Osteoblast (primary cell): ENCODE measurements around the gene TNIK. TPM values are rescaled to one million over a fixed set of nuclear protein-coding genes. Genes with fewer than 3 reads are reported as not detected.

ENCODE experiments used
- DNase-seq: peaks from one replicate; pipeline ENCODE4 v3.0.0; 2011; ENCODE audit warnings: low spot score, mixed read lengths; ENCODE audit not compliant: insufficient read length; ENCODE audit errors: missing footprints
- H2AFZ ChIP-seq: 2 replicates; pipeline ENCODE4 v1.6.0; 2011; ENCODE audit warnings: mild to moderate bottlenecking, low read length
- H3K27ac ChIP-seq: 2 replicates; pipeline ENCODE4 v1.5.1; 2011; ENCODE audit warnings: mild to moderate bottlenecking, low read depth, low read length, moderate library complexity
- H3K27me3 ChIP-seq: 2 replicates; pipeline ENCODE4 v1.6.0; 2012; ENCODE audit warnings: mild to moderate bottlenecking, control low read depth, inconsistent platforms, low read length, moderate library complexity; ENCODE audit not compliant: insufficient read depth
- H3K36me3 ChIP-seq: 2 replicates; pipeline ENCODE4 v1.5.1; 2011; ENCODE audit warnings: mild to moderate bottlenecking, low read length, control low read depth, moderate library complexity; ENCODE audit not compliant: insufficient read depth
- H3K4me1 ChIP-seq: 2 replicates; pipeline ENCODE4 v1.5.1; 2011; ENCODE audit warnings: mild to moderate bottlenecking, low read length, control low read depth, moderate library complexity; ENCODE audit not compliant: insufficient read depth
- H3K4me2 ChIP-seq: 2 replicates; pipeline ENCODE4 v1.6.0; 2011; ENCODE audit warnings: mild to moderate bottlenecking, low read length; ENCODE audit not compliant: insufficient read depth
- H3K4me3 ChIP-seq: fragments of 200-600 bp; sonication (generic); 3 replicates; pipeline ENCODE4 v1.5.1; 2012; ENCODE audit warnings: mild to moderate bottlenecking, low read length, inconsistent platforms; ENCODE audit not compliant: insufficient read depth
- H3K79me2 ChIP-seq: 2 replicates; pipeline ENCODE4 v1.6.0; 2012; ENCODE audit warnings: mild to moderate bottlenecking, low read length, control low read depth, inconsistent platforms; ENCODE audit not compliant: insufficient read depth
- H3K9me3 ChIP-seq: 2 replicates; pipeline ENCODE4 v1.5.1; 2011; ENCODE audit warnings: low read depth, low read length, control low read depth
- H4K20me1 ChIP-seq: 2 replicates; pipeline ENCODE4 v1.6.0; 2012; ENCODE audit warnings: mild to moderate bottlenecking, low read length, control low read depth; ENCODE audit not compliant: insufficient read depth
- total RNA-seq: library from RNA; depleted of rRNA; stranded (reverse); fragments of >200 nt; gene quantifications from 2 replicates; pipeline ENCODE4 v1.2.3, GENCODE V29; 2012
- TF ChIP-seq, protein P1 (sequence below): IDR thresholded peaks from 2 replicates; pipeline ENCODE4 v1.5.1; 2011; ENCODE audit warnings: mild to moderate bottlenecking, low read depth, low read length, moderate library complexity; ENCODE audit errors: extremely low read depth

The TNIK gene
- total RNA-seq, 1 donor, result 7.6 TPM

- DNase-seq, result no peak
- H3K4me1 ChIP-seq, result no peaks in the 10 kb centered on the region
- TF ChIP-seq, protein P1, sequence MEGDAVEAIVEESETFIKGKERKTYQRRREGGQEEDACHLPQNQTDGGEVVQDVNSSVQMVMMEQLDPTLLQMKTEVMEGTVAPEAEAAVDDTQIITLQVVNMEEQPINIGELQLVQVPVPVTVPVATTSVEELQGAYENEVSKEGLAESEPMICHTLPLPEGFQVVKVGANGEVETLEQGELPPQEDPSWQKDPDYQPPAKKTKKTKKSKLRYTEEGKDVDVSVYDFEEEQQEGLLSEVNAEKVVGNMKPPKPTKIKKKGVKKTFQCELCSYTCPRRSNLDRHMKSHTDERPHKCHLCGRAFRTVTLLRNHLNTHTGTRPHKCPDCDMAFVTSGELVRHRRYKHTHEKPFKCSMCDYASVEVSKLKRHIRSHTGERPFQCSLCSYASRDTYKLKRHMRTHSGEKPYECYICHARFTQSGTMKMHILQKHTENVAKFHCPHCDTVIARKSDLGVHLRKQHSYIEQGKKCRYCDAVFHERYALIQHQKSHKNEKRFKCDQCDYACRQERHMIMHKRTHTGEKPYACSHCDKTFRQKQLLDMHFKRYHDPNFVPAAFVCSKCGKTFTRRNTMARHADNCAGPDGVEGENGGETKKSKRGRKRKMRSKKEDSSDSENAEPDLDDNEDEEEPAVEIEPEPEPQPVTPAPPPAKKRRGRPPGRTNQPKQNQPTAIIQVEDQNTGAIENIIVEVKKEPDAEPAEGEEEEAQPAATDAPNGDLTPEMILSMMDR, result no peak
- no peaks in the 10 kb centered on the region for H3K79me2 ChIP-seq
- H3K4me2 ChIP-seq, result no peak overlapping the region
- no peaks in the 10 kb centered on the region for H3K9me3 ChIP-seq
- peaks cover 12% of the 10 kb centered on the region for H3K27me3 ChIP-seq
- H3K27ac ChIP-seq, result no peak overlapping the region
- no peak overlapping the region for H2AFZ ChIP-seq
- H3K36me3 ChIP-seq, result no peaks in the 10 kb centered on the region
- no peak overlapping the region for H3K4me3 ChIP-seq
- H4K20me1 ChIP-seq, result no peaks in the 10 kb centered on the region
Measured at GRCh38 chr3:171064461-171064860, 395.7 kb downstream of the TNIK start.

DNA sequence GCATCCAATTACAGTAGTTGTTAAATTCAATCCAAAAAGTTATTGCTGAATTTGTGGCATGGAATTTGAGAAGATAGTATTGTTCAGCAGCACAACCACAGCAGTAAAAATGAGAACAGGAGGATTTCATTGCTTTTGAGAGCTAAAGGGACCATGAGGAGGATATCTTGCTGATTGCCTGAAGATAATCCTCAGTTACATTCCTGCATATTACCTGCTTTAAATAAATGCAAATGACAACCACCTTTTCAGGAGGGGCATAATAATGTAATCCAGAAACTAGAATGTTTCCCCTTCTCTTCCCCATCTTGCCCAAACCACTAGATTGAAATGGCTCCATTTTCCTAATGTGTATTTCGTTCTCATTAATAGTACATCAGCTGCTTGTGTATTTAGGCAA is 398.5 kb downstream of the TNIK start:
- no peak overlapping the region for H3K4me3 ChIP-seq
- no peak overlapping the region for H3K27ac ChIP-seq
- H3K4me2 ChIP-seq, result no peak overlapping the region
- H3K36me3 ChIP-seq, result no peaks in the 10 kb centered on the region
- H3K4me1 ChIP-seq, result peaks cover 9% of the 10 kb centered on the region
- no peaks in the 10 kb centered on the region for H4K20me1 ChIP-seq
- TF ChIP-seq, protein P1, result no peak
- DNase-seq, result no peak
- H2AFZ ChIP-seq, result no peak overlapping the region
- H3K79me2 ChIP-seq, result no peaks in the 10 kb centered on the region
- no peaks in the 10 kb centered on the region for H3K9me3 ChIP-seq
- H3K27me3 ChIP-seq, result peaks cover 12% of the 10 kb centered on the region

- no peak for DNase-seq
- H2AFZ ChIP-seq, result no peak overlapping the region
- no peaks in the 10 kb centered on the region for H3K79me2 ChIP-seq
- H3K36me3 ChIP-seq, result no peaks in the 10 kb centered on the region
- peaks cover 27% of the 10 kb centered on the region for H3K4me1 ChIP-seq
- H3K27ac ChIP-seq, result no peak overlapping the region
- no peak overlapping the region for H3K4me2 ChIP-seq
- no peak overlapping the region for H3K4me3 ChIP-seq
- TF ChIP-seq, protein P1, result no peak
- H3K9me3 ChIP-seq, result no peaks in the 10 kb centered on the region
- no peaks in the 10 kb centered on the region for H4K20me1 ChIP-seq
- peaks cover 12% of the 10 kb centered on the region for H3K27me3 ChIP-seq
Measured at GRCh38 chr3:171059978-171060377, 400.2 kb downstream of the TNIK start.

- no peak overlapping the region for H3K27ac ChIP-seq
- H3K9me3 ChIP-seq, result no peaks in the 10 kb centered on the region
- H4K20me1 ChIP-seq, result no peaks in the 10 kb centered on the region
- peaks cover 12% of the 10 kb centered on the region for H3K27me3 ChIP-seq
- no peak for DNase-seq
- no peaks in the 10 kb centered on the region for H3K36me3 ChIP-seq
- H3K79me2 ChIP-seq, result no peaks in the 10 kb centered on the region
- H2AFZ ChIP-seq, result no peak overlapping the region
- TF ChIP-seq, protein P1, result no peak
- H3K4me1 ChIP-seq, result peaks cover 32% of the 10 kb centered on the region
- no peak overlapping the region for H3K4me3 ChIP-seq
- H3K4me2 ChIP-seq, result no peak overlapping the region
Measured at GRCh38 chr3:171058873-171059603, 401.2 kb downstream of the TNIK start.
